ENCODE measurements around the gene BMP6. TPM values are rescaled to one million over a fixed set of nuclear protein-coding genes. Genes with fewer than 3 reads are reported as not detected.

The BMP6 gene
- total and polyA plus RNA-seq, 2 experiments from 2014 or later = 0.84 to 2.8 TPM

DNA sequence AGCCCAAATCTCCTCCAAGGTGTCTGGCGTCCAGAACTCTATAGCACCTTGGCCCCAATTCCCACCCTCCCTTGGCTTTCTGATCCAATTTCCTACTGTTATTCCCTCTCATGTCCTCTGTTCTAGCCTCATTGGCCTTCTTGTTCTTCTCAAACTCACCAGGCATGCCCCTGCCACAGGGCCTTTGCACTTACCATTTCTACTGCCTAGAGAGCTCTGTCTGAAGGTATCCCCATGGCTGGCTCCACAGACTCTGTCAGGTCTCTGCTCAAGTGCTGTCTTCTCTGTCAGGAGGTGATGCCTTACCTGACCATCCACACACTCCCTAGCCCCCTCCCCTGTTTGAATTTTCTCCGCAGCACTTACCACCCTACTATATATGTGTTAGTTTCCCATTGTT lies 5.6 kb upstream of the BMP6 start:
- H4K20me1 ChIP-seq (replicated peaks; ENCODE audit: insufficient read depth) = no peaks in the 10 kb centered on the region
- peaks cover 23% of the 10 kb centered on the region for H3K27me3 ChIP-seq (ENCODE audit: insufficient read depth)
- no peak overlapping the region for H3K4me2 ChIP-seq
- H3K4me1 ChIP-seq (ENCODE audit: insufficient read depth) = no peaks in the 10 kb centered on the region
- H3K9me2 ChIP-seq (ENCODE audit: insufficient read depth) = no peaks in the 10 kb centered on the region
- H3K4me3 Mint-ChIP-seq = no peak overlapping the region
- no peak overlapping the region for H3K27ac ChIP-seq (ENCODE audit: low read depth)
- peaks cover under 1% of the 10 kb centered on the region; the same call in 1 of the 3 replicates for H3K4me1 Mint-ChIP-seq
- no peaks in the 10 kb centered on the region for H3K36me3 ChIP-seq (ENCODE audit: insufficient read depth)
- H3K9me3 Mint-ChIP-seq = peaks cover 5% of the 10 kb centered on the region
- no peak for DNase-seq (ENCODE audit: low spot score)
- TF ChIP-seq JUNB (IDR thresholded peaks at IDR 0.05; ENCODE audit: unreplicated experiment) (no peak), EZH2 (IDR thresholded peaks at IDR 0.05; ENCODE audit: low read depth, unreplicated experiment) (no peak), CREB1 (CRISPR knock-in tag; IDR thresholded peaks at IDR 0.05; ENCODE audit: low read depth) (no peak), POLR2AphosphoS5 (IDR thresholded peaks at IDR 0.05; ENCODE audit: low read depth) (no peak), NANOG (IDR thresholded peaks at IDR 0.05; ENCODE audit: borderline replicate concordance) (no peak), ZNF114 (CRISPR knock-in tag; IDR thresholded peaks at IDR 0.05) (no peak)
- TF ChIP-seq, protein P1, sequence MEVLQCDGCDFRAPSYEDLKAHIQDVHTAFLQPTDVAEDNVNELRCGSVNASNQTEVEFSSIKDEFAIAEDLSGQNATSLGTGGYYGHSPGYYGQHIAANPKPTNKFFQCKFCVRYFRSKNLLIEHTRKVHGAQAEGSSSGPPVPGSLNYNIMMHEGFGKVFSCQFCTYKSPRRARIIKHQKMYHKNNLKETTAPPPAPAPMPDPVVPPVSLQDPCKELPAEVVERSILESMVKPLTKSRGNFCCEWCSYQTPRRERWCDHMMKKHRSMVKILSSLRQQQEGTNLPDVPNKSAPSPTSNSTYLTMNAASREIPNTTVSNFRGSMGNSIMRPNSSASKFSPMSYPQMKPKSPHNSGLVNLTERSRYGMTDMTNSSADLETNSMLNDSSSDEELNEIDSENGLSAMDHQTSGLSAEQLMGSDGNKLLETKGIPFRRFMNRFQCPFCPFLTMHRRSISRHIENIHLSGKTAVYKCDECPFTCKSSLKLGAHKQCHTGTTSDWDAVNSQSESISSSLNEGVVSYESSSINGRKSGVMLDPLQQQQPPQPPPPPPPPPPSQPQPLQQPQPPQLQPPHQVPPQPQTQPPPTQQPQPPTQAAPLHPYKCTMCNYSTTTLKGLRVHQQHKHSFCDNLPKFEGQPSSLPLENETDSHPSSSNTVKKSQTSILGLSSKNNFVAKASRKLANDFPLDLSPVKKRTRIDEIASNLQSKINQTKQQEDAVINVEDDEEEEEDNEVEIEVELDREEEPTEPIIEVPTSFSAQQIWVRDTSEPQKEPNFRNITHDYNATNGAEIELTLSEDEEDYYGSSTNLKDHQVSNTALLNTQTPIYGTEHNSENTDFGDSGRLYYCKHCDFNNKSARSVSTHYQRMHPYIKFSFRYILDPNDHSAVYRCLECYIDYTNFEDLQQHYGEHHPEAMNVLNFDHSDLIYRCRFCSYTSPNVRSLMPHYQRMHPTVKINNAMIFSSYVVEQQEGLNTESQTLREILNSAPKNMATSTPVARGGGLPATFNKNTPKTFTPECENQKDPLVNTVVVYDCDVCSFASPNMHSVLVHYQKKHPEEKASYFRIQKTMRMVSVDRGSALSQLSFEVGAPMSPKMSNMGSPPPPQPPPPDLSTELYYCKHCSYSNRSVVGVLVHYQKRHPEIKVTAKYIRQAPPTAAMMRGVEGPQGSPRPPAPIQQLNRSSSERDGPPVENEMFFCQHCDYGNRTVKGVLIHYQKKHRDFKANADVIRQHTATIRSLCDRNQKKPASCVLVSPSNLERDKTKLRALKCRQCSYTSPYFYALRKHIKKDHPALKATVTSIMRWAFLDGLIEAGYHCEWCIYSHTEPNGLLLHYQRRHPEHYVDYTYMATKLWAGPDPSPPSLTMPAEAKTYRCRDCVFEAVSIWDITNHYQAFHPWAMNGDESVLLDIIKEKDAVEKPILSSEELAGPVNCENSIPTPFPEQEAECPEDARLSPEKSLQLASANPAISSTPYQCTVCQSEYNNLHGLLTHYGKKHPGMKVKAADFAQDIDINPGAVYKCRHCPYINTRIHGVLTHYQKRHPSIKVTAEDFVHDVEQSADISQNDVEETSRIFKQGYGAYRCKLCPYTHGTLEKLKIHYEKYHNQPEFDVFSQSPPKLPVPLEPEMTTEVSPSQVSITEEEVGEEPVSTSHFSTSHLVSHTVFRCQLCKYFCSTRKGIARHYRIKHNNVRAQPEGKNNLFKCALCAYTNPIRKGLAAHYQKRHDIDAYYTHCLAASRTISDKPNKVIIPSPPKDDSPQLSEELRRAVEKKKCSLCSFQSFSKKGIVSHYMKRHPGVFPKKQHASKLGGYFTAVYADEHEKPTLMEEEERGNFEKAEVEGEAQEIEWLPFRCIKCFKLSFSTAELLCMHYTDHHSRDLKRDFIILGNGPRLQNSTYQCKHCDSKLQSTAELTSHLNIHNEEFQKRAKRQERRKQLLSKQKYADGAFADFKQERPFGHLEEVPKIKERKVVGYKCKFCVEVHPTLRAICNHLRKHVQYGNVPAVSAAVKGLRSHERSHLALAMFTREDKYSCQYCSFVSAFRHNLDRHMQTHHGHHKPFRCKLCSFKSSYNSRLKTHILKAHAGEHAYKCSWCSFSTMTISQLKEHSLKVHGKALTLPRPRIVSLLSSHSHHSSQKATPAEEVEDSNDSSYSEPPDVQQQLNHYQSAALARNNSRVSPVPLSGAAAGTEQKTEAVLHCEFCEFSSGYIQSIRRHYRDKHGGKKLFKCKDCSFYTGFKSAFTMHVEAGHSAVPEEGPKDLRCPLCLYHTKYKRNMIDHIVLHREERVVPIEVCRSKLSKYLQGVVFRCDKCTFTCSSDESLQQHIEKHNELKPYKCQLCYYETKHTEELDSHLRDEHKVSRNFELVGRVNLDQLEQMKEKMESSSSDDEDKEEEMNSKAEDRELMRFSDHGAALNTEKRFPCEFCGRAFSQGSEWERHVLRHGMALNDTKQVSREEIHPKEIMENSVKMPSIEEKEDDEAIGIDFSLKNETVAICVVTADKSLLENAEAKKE (CRISPR knock-in tag; IDR thresholded peaks at IDR 0.05) = no peak
- TF ChIP-seq, protein P2, sequence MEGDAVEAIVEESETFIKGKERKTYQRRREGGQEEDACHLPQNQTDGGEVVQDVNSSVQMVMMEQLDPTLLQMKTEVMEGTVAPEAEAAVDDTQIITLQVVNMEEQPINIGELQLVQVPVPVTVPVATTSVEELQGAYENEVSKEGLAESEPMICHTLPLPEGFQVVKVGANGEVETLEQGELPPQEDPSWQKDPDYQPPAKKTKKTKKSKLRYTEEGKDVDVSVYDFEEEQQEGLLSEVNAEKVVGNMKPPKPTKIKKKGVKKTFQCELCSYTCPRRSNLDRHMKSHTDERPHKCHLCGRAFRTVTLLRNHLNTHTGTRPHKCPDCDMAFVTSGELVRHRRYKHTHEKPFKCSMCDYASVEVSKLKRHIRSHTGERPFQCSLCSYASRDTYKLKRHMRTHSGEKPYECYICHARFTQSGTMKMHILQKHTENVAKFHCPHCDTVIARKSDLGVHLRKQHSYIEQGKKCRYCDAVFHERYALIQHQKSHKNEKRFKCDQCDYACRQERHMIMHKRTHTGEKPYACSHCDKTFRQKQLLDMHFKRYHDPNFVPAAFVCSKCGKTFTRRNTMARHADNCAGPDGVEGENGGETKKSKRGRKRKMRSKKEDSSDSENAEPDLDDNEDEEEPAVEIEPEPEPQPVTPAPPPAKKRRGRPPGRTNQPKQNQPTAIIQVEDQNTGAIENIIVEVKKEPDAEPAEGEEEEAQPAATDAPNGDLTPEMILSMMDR (conservative IDR thresholded peaks at IDR 0.05; ENCODE audit: low read depth in 2 of 2) = no peak
- ATAC-seq = no peak
- H3K79me2 ChIP-seq (replicated peaks; ENCODE audit: insufficient read depth) = no peaks in the 10 kb centered on the region
- H3K4me3 ChIP-seq = no peak overlapping the region
- H2AFZ ChIP-seq = no peak overlapping the region
- no peaks in the 10 kb centered on the region for H3K36me3 Mint-ChIP-seq (ENCODE audit: low read depth)
- H3F3A ChIP-seq (replicated peaks; ENCODE audit: low read depth) = no peaks in the 10 kb centered on the region
- no peak overlapping the region for H3K27ac Mint-ChIP-seq
- H3K27me3 Mint-ChIP-seq (ENCODE audit: insufficient read depth, low read depth, poor library complexity) = peaks cover 26% of the 10 kb centered on the region
